GM06990 (cell line): ENCODE measurements around the gene CCDC86.

Experiments
- DNase-seq: peaks from one replicate; pipeline ENCODE4 v3.0.0-alpha.2; 2011; ENCODE audit not compliant: insufficient read length; ENCODE audit errors: extremely low read depth
- H3K27me3 ChIP-seq: replicated peaks from 2 replicates; pipeline ENCODE4 v1.6.0; 2011; ENCODE audit warnings: low read length; ENCODE audit not compliant: control insufficient read depth, insufficient read depth
- H3K36me3 ChIP-seq: 2 replicates; pipeline ENCODE4 v1.5.1; 2011; ENCODE audit warnings: low read length; ENCODE audit not compliant: control insufficient read depth, insufficient read depth
- H3K4me3 ChIP-seq: replicated peaks from 2 replicates; pipeline ENCODE4 v1.5.1; 2011; ENCODE audit warnings: low read depth, mild to moderate bottlenecking, control low read depth, low read length
- CTCF ChIP-seq: IDR thresholded peaks from 2 replicates; pipeline ENCODE4 v1.5.1; 2011; ENCODE audit warnings: low read length, control low read depth, mild to moderate bottlenecking, inconsistent platforms; ENCODE audit not compliant: insufficient read depth, poor library complexity, severe bottlenecking

Gene CCDC86

GRCh38 chr11:60841797-60842667, at the start of gene CCDC86:
TSS of gene CCDC86 (plus strand) at chr11:60842113. CDS start at chr11:60842125, 12 bp downstream.
- Histone ChIP-seq H3K4me3 (peak within 1 kb of the TSS; percentile 73), H3K36me3 (peaks cover 2% of the 10 kb centered on the region), H3K27me3 (no peaks in the 10 kb centered on the region)
- no peak for TF ChIP-seq CTCF
- DNase-seq, result peak; percentile 96

- DNase-seq, result no peak
- no peak for TF ChIP-seq CTCF
- H3K36me3 ChIP-seq, result no peaks in the 10 kb centered on the region
- no peak overlapping the region for H3K4me3 ChIP-seq
- H3K27me3 ChIP-seq, result no peaks in the 10 kb centered on the region
These were observed 49.4 kb upstream of the CCDC86 start for GRCh38 chr11:60792521-60792920.

- no peaks in the 10 kb centered on the region for H3K36me3 ChIP-seq
- H3K27me3 ChIP-seq, result no peaks in the 10 kb centered on the region; the same call in 1 of the 2 replicates
- DNase-seq, result no peak
- no peak overlapping the region for H3K4me3 ChIP-seq
- no peak for TF ChIP-seq CTCF
These were observed 46.6 kb upstream of the CCDC86 start for GRCh38 chr11:60795291-60795690.

GRCh38 chr11:60797846-60798630, 43.9 kb upstream of the CCDC86 start:
- TF ChIP-seq CTCF, result no peak
- no peaks in the 10 kb centered on the region for H3K36me3 ChIP-seq
- no peak overlapping the region for H3K4me3 ChIP-seq
- H3K27me3 ChIP-seq, result no peaks in the 10 kb centered on the region; the same call in 1 of the 2 replicates
- DNase-seq, result no peak

GRCh38 chr11:60798631-60799030, 43.3 kb upstream of the CCDC86 start:
- Histone ChIP-seq H3K27me3 (no peaks in the 10 kb centered on the region; the same call in 1 of the 2 replicates), H3K4me3 (no peak overlapping the region), H3K36me3 (no peaks in the 10 kb centered on the region)
- no peak for TF ChIP-seq CTCF
- DNase-seq, result no peak
